Measurements from ENCODE around the gene CPSF2.
"Not testable (repeated sequence)": the region's sequence is repeated elsewhere in the genome, so short reads cannot be mapped to it uniquely, and the experiment has no call there.

CPSF2 gene

GRCh38 chr14:92173668-92174067 lies 51.9 kb downstream of the CPSF2 start:
- in situ Hi-C loops (cut with MboI; ENCODE audit: low pct_unique_long_range_greater_than_20kb, low sequenced_read_pairs, unreplicated experiment): no loop called here
- no peak for DNase-seq (ENCODE audit: low spot score)

GRCh38 chr14:92175811-92176210 lies 54.0 kb downstream of the CPSF2 start:
- in situ Hi-C loops (cut with MboI; ENCODE audit: low pct_unique_long_range_greater_than_20kb, low sequenced_read_pairs, unreplicated experiment): no loop called here
- no peak for TF ChIP-seq CTCF (IDR thresholded peaks at IDR 0.05; ENCODE audit: extremely low read depth, insufficient read depth, missing control alignments)
- no peak for DNase-seq (ENCODE audit: low spot score)

More at GRCh38 chr14:92173668-92174067, 51.9 kb downstream of the CPSF2 start:
- TF ChIP-seq CTCF (IDR thresholded peaks at IDR 0.05; ENCODE audit: extremely low read depth, insufficient read depth, missing control alignments): no peak

- in situ Hi-C loops (cut with MboI; ENCODE audit: low pct_unique_long_range_greater_than_20kb, low sequenced_read_pairs, unreplicated experiment): no loop called here
- DNase-seq (ENCODE audit: low spot score): no peak
- TF ChIP-seq CTCF (IDR thresholded peaks at IDR 0.05; ENCODE audit: extremely low read depth, insufficient read depth, missing control alignments): no peak
These were observed 54.7 kb downstream of the CPSF2 start for GRCh38 chr14:92176476-92176875.

GRCh38 chr14:92179178-92179577 lies 57.4 kb downstream of the CPSF2 start:
- in situ Hi-C loops (cut with MboI; ENCODE audit: low pct_unique_long_range_greater_than_20kb, low sequenced_read_pairs, unreplicated experiment); DNase-seq (ENCODE audit: low spot score): not testable (repeated sequence)

- no peak for TF ChIP-seq CTCF (IDR thresholded peaks at IDR 0.05; ENCODE audit: extremely low read depth, insufficient read depth, missing control alignments)
- in situ Hi-C loops (cut with MboI; ENCODE audit: low pct_unique_long_range_greater_than_20kb, low sequenced_read_pairs, unreplicated experiment): no loop called here
- DNase-seq (ENCODE audit: low spot score): no peak
These were observed 63.8 kb downstream of the CPSF2 start for GRCh38 chr14:92185559-92185958.

- DNase-seq (ENCODE audit: low spot score); in situ Hi-C loops (cut with MboI; ENCODE audit: low pct_unique_long_range_greater_than_20kb, low sequenced_read_pairs, unreplicated experiment): not testable (repeated sequence)
These were observed 65.8 kb downstream of the CPSF2 start for GRCh38 chr14:92187616-92188015.

GRCh38 chr14:92190768-92191167 lies 69.0 kb downstream of the CPSF2 start:
- in situ Hi-C loops (cut with MboI; ENCODE audit: low pct_unique_long_range_greater_than_20kb, low sequenced_read_pairs, unreplicated experiment): no loop called here
- no peak for TF ChIP-seq CTCF (IDR thresholded peaks at IDR 0.05; ENCODE audit: extremely low read depth, insufficient read depth, missing control alignments)
- DNase-seq (ENCODE audit: low spot score): no peak

- in situ Hi-C loops (cut with MboI; ENCODE audit: low pct_unique_long_range_greater_than_20kb, low sequenced_read_pairs, unreplicated experiment): no loop called here
- no peak for TF ChIP-seq CTCF (IDR thresholded peaks at IDR 0.05; ENCODE audit: extremely low read depth, insufficient read depth, missing control alignments)
- DNase-seq (ENCODE audit: low spot score): no peak
These were observed 77.0 kb downstream of the CPSF2 start for GRCh38 chr14:92198804-92199203.
